Activated CD8-positive, alpha-beta T cell treated with anti-CD3 and anti-CD28 coated beads for 36 hours (primary cell): ENCODE results near the gene TFAM. TPM values are rescaled to one million over a fixed set of nuclear protein-coding genes. Genes with fewer than 3 reads are reported as not detected.
"Not testable (repeated sequence)": the region's sequence is repeated elsewhere in the genome, so short reads cannot be mapped to it uniquely, and the experiment has no call there.

Experiments used
- ATAC-seq: fragments of 200-7000 bp; cut with Tn5 transposase; one replicate; pipeline ENCODE4 v1.10.0; 2021; ENCODE audit warnings: mild to moderate bottlenecking, moderate library complexity
- CTCF ChIA-PET: fragments of 350-600 bp; sonication (Branson Sonifier 250); formaldehyde crosslinking; loops from one replicate; lab custom pipeline; 2021; ENCODE audit warnings: antibody characterized with exemption; lab: Charles Lee
- POLR2A ChIA-PET: fragments of 350-600 bp; sonication (Branson Sonifier 250); formaldehyde crosslinking; loops from one replicate; lab custom pipeline; 2021; ENCODE audit warnings: antibody characterized with exemption; lab: Charles Lee
- DNase-seq: peaks from one replicate; pipeline ENCODE4 v3.0.0-alpha.2; 2020
- H3K27ac Mint-ChIP-seq: one replicate; pipeline ENCODE4 v1.8.0; 2021; ENCODE audit warnings: mild to moderate bottlenecking, mixed read lengths
- H3K27me3 Mint-ChIP-seq: one replicate; pipeline ENCODE4 v1.8.0; 2021; ENCODE audit warnings: mixed read lengths
- H3K36me3 Mint-ChIP-seq: one replicate; pipeline ENCODE4 v1.8.0; 2021; ENCODE audit warnings: low read depth, mixed read lengths
- H3K4me1 Mint-ChIP-seq: one replicate; pipeline ENCODE4 v1.8.0; 2021; ENCODE audit warnings: low read depth, mixed read lengths
- H3K4me3 Mint-ChIP-seq: one replicate; pipeline ENCODE4 v1.8.0; 2021; ENCODE audit warnings: mild to moderate bottlenecking, moderate library complexity, mixed read lengths
- H3K9me3 Mint-ChIP-seq: one replicate; pipeline ENCODE4 v1.8.0; 2021; ENCODE audit warnings: mixed read lengths
- intact Hi-C: fragments of 100-400 bp; cut with micrococcal nuclease; formaldehyde crosslinking; loops from one replicate; pipeline ENCODE4 v1.10.0; 2022
- total RNA-seq, 2 experiments: library from RNA; stranded (reverse); gene quantifications; one replicate each; pipeline ENCODE4 v1.2.3, GENCODE V29; 2021
- TF ChIP-seq, protein P1 (sequence below): fragments of 200-600 bp; IDR thresholded peaks from one replicate; pipeline ENCODE4 v1.8.0; 2022; ENCODE audit warnings: antibody characterized with exemption, mild to moderate bottlenecking

The TFAM gene
- total RNA-seq, 2 experiments from 2014 or later = 97.3 to 116 TPM

DNA sequence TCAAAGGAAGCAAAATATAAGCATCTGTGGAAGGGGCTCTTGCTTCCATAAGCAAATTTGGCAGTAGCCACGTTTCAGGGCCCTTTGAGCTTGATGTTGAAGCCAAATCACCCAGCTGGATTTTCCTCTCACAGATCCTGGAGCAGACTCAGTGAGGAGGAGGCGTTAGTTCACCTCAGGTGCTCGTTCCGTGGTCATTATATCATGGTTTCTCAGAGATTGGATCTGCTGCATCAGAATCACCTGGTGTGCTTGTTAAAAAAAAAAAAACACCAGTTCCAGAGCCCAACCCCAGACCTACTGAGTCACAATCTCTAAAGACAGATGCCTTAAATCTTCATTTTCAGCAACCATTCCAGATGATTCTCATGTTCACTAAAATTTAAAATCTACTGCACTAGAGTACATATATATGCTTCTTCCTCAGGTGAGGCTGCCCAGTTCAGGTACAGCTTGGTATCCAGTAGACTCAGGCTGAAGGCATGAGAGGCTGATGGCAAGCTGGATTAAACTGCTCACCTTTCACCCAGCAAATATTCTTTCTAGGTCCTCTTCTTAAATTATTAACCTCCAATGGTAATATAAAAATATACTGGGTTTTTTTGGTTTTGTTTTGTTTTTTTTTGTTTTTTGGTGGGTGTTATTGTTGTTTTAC lies 24.9 kb downstream of the TFAM start:
- Mint-ChIP-seq H3K36me3 (no peaks in the 10 kb centered on the region), H3K9me3 (no peaks in the 10 kb centered on the region), H3K4me1 (no peaks in the 10 kb centered on the region), H3K27me3 (peaks cover 3% of the 10 kb centered on the region), H3K27ac (no peak overlapping the region), H3K4me3 (no peak overlapping the region)
- intact Hi-C loops = no loop called here
- ChIA-PET CTCF (interaction anchor here (0.6 kb wide), 1 partner anchor 258 kb away, joined by 3 read pairs; no protein-coding TSS in a partner anchor), POLR2A (interaction anchor here (0.6 kb wide), 1 partner anchor 107 kb away, joined by 4 read pairs; no protein-coding TSS in a partner anchor)
- ATAC-seq (no peak), DNase-seq (no peak)
- TF ChIP-seq, protein P1, sequence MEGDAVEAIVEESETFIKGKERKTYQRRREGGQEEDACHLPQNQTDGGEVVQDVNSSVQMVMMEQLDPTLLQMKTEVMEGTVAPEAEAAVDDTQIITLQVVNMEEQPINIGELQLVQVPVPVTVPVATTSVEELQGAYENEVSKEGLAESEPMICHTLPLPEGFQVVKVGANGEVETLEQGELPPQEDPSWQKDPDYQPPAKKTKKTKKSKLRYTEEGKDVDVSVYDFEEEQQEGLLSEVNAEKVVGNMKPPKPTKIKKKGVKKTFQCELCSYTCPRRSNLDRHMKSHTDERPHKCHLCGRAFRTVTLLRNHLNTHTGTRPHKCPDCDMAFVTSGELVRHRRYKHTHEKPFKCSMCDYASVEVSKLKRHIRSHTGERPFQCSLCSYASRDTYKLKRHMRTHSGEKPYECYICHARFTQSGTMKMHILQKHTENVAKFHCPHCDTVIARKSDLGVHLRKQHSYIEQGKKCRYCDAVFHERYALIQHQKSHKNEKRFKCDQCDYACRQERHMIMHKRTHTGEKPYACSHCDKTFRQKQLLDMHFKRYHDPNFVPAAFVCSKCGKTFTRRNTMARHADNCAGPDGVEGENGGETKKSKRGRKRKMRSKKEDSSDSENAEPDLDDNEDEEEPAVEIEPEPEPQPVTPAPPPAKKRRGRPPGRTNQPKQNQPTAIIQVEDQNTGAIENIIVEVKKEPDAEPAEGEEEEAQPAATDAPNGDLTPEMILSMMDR = no peak

DNA sequence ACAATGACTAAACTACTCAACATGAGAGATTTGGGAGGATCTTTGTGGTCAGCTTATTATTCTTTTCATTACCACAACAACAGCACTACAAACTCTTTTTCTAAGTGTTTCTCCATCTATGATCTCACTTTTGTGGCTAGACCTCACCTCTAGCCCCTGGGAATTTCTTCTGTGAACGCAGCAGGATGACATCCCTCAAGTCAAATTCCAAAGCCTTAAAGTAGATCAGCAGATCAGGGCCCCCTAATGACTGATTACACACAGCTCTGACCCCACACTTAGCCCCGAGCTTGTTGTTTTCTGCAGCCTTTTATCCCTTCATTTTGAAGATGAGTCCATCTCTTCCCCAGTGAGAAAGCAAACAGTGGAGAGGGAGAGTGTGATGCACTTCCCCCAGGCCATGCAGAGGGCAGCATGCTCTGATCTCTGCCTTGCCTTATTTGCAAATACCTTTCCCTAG lies 27.3 kb downstream of the TFAM start:
- TF ChIP-seq, protein P1 = no peak
- no peak overlapping the region for H3K4me3 Mint-ChIP-seq
- no peak overlapping the region for H3K27ac Mint-ChIP-seq
- ATAC-seq (no peak), DNase-seq (no peak)
- H3K9me3 Mint-ChIP-seq = no peaks in the 10 kb centered on the region
- CTCF ChIA-PET = no interaction called here
- no peaks in the 10 kb centered on the region for H3K36me3 Mint-ChIP-seq
- H3K4me1 Mint-ChIP-seq = no peaks in the 10 kb centered on the region
- POLR2A ChIA-PET = no interaction called here
- intact Hi-C loops = no loop called here
- peaks cover 11% of the 10 kb centered on the region for H3K27me3 Mint-ChIP-seq

DNA sequence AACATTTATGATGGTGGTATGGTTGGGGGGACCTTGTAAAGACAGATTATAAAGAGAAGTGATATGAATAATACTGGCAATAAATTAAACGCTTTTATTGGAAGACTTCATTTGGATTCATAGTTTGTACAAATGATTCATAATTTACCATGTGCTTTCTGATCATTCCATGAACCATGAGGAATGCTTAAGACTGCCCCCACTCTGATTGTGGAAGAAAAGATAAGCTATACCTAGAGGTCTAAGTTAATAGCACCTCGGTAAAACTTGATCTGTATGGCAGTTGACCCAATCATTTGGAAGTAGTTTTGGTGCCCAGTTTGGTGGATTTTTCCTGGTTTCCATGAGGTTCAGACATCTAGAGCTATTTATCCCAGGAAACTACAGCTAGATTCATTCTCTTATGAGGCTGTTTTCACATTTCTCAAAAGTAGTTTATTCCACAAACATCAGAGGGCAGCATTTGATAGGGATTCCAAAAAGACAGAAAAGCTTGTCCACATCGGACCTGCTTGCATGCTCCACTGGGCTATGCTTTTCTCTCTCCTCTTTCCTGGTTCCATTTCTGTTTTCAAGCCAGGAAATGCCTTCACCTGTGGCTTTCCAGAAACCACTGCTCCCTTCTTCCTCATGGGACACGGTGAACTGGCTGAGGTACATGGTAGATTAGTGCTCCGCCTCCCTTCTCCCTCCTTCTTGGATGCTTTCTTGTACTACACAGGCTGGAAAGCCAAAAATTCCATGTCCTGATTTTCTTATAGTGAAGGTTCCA lies 29.2 kb downstream of the TFAM start:
- DNase-seq (no peak), ATAC-seq (no peak)
- Mint-ChIP-seq H3K27me3 (peaks cover 11% of the 10 kb centered on the region), H3K36me3 (no peaks in the 10 kb centered on the region), H3K4me1 (no peaks in the 10 kb centered on the region), H3K9me3 (no peaks in the 10 kb centered on the region), H3K4me3 (no peak overlapping the region), H3K27ac (no peak overlapping the region)
- CTCF ChIA-PET = interaction anchor here (0.6 to 0.7 kb wide), 2 partner anchors 11 to 349 kb away, joined by 3 read pairs; no protein-coding TSS in a partner anchor
- TF ChIP-seq, protein P1 = no peak
- intact Hi-C loops = no loop called here
- POLR2A ChIA-PET = no interaction called here

DNA sequence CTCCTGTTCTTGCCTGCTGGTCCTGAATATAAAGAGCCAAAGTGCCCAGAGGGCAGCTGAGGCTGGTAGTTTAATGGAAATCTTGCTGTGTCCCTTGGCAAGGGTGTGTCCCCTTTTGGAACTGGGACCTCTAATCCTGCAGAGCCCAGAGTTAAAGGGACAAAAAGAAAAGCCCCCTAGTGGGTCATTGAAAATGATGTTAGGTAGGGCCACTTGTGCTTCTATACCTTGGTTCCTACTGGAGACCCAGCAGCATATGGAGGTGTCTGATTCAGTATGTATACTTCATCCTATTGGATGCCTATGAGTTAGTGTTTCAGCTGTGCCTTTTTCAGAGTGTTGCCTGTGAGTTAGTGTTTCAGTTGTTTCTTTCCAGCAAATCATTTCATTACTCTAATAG lies 30.5 kb downstream of the TFAM start:
- ATAC-seq (no peak), DNase-seq (no peak)
- no peaks in the 10 kb centered on the region for H3K4me1 Mint-ChIP-seq
- no peaks in the 10 kb centered on the region for H3K36me3 Mint-ChIP-seq
- TF ChIP-seq, protein P1 = no peak
- intact Hi-C loops = no loop called here
- ChIA-PET CTCF (no interaction called here), POLR2A (no interaction called here)
- no peak overlapping the region for H3K4me3 Mint-ChIP-seq
- H3K27me3 Mint-ChIP-seq = peaks cover 11% of the 10 kb centered on the region
- no peaks in the 10 kb centered on the region for H3K9me3 Mint-ChIP-seq
- H3K27ac Mint-ChIP-seq = no peak overlapping the region

DNA sequence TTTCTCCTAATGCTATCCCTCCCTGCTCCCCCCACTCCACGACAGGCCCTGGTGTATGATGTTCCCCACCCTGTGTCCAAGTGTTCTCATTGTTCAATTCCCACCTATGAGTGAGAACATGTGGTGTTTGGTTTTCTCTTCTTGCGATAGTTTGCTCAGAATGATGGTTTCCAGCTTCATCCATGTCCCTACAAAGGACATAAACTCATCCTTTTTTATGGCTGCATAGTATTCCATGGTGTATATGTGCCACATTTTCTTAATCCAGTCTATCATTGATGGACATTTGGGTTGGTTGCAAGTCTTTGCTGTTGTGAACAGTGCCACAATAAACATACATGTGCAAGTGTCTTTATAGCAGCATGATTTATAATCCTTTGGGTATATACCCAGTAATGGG lies 32.7 kb downstream of the TFAM start:
- H3K4me3 Mint-ChIP-seq, H3K9me3 Mint-ChIP-seq, H3K27ac Mint-ChIP-seq, ATAC-seq, intact Hi-C loops, H3K4me1 Mint-ChIP-seq, H3K36me3 Mint-ChIP-seq, POLR2A ChIA-PET, DNase-seq, CTCF ChIA-PET: not testable (repeated sequence)
- H3K27me3 Mint-ChIP-seq = peaks cover 11% of the 10 kb centered on the region
